Measurements from ENCODE around the gene ZDHHC14. TPM values are rescaled to one million over a fixed set of nuclear protein-coding genes. Genes with fewer than 3 reads are reported as not detected.

Gene ZDHHC14
- total RNA-seq, 3 donors from 2014 or later: 9.1 to 10.5 (median 10.0) TPM

DNA sequence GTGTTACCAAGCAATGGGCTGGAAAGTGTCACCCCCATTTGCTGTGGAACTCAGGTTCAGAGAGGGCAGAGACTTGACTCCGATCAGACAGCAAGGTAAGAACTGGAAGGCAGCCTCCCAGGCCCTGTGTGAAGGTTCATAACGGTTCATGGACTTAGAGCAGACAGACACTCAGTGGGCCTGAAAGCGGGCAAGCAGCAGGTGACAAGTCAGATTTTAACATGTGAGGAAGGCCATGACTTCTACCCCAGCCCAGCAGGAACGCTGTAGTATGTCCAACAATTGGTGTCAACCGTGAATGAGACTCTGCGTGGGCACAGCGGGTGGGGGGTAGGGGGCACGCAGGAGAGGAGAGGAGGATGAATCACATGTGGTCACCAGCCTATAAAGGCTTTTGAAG lies 224.5 kb downstream of the ZDHHC14 start:
- DNase-seq (no peak), ATAC-seq (no peak)
- H3K9me3 ChIP-seq: no peaks in the 10 kb centered on the region
- TF ChIP-seq, protein P1, sequence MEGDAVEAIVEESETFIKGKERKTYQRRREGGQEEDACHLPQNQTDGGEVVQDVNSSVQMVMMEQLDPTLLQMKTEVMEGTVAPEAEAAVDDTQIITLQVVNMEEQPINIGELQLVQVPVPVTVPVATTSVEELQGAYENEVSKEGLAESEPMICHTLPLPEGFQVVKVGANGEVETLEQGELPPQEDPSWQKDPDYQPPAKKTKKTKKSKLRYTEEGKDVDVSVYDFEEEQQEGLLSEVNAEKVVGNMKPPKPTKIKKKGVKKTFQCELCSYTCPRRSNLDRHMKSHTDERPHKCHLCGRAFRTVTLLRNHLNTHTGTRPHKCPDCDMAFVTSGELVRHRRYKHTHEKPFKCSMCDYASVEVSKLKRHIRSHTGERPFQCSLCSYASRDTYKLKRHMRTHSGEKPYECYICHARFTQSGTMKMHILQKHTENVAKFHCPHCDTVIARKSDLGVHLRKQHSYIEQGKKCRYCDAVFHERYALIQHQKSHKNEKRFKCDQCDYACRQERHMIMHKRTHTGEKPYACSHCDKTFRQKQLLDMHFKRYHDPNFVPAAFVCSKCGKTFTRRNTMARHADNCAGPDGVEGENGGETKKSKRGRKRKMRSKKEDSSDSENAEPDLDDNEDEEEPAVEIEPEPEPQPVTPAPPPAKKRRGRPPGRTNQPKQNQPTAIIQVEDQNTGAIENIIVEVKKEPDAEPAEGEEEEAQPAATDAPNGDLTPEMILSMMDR (IDR thresholded peaks at IDR 0.05): no peak
- intact Hi-C loops (cut with DNase I, micrococcal nuclease): no loop called here
- no peaks in the 10 kb centered on the region for H3K36me3 ChIP-seq (ENCODE audit: low read depth)
- H3K4me3 ChIP-seq: no peak overlapping the region
- no peaks in the 10 kb centered on the region for H3K4me1 ChIP-seq (ENCODE audit: low read depth)

DNA sequence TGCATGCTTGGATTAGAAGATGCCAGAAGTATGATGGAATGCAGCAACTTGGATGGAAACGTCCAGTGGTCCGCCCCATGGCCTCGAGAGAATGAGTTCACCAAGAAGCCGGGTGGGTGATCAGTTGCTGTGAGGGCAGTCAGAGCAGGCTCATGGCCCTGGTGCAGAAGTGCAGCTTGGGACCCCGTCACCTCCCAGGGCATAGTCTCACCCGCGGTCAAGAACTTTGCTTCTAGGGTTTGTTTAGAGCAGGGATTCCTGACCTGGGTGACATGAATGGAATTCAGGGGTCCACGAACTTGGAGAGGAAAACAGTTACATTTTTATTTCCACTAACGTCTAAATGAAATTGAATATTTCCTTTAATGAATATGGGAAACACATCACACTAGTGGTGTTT lies 225.5 kb downstream of the ZDHHC14 start:
- H3K4me1 ChIP-seq (ENCODE audit: low read depth): no peaks in the 10 kb centered on the region
- no peak overlapping the region for H3K4me3 ChIP-seq
- intact Hi-C loops (cut with DNase I, micrococcal nuclease): no loop called here
- ATAC-seq (no peak), DNase-seq (no peak)
- TF ChIP-seq, protein P1 (IDR thresholded peaks at IDR 0.05): no peak
- no peaks in the 10 kb centered on the region for H3K9me3 ChIP-seq
- H3K36me3 ChIP-seq (ENCODE audit: low read depth): no peaks in the 10 kb centered on the region

DNA sequence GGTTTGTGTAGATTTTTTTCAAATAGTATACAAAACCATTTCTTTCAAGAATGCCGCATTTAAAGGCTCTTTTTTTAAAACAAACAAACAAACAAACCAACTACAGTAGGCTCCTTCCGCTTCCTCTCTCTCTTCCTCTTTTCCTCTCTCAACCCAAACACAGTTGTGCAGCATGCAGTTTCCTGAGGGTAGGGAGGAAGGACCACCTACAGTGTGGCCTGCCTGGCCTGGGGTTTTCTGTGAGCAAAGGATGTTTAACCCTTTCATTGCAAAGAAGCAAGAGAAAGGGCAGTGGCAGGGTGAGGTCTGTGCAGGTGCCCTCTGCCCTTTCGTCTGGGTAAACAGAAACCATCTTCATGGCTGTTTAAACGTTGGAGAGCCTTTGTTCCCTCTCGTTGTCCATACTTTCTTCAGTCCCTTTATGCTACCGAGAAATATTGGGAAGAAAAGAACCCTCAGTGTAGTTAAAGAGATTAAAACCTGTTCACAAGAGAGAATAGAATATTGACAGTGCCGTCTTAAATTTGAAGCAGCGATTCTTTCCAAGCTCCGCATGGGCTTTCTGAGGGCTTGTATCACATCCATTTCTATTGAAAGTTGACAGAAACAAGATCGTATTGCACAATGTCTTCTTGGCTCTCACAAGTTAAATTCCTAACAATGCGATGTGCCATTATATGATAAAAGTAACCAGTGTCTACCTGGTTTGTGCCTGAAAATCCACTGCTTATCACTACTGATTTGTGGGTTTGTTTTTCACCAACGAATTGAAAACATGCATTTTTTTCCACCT lies 226.5 kb downstream of the ZDHHC14 start:
- intact Hi-C loops (cut with DNase I, micrococcal nuclease): no loop called here
- H3K4me1 ChIP-seq (ENCODE audit: low read depth): no peaks in the 10 kb centered on the region
- H3K36me3 ChIP-seq (ENCODE audit: low read depth): no peaks in the 10 kb centered on the region
- DNase-seq (no peak), ATAC-seq (no peak)
- H3K9me3 ChIP-seq: no peaks in the 10 kb centered on the region
- H3K4me3 ChIP-seq: no peak overlapping the region
- TF ChIP-seq, protein P1 (IDR thresholded peaks at IDR 0.05): no peak

DNA sequence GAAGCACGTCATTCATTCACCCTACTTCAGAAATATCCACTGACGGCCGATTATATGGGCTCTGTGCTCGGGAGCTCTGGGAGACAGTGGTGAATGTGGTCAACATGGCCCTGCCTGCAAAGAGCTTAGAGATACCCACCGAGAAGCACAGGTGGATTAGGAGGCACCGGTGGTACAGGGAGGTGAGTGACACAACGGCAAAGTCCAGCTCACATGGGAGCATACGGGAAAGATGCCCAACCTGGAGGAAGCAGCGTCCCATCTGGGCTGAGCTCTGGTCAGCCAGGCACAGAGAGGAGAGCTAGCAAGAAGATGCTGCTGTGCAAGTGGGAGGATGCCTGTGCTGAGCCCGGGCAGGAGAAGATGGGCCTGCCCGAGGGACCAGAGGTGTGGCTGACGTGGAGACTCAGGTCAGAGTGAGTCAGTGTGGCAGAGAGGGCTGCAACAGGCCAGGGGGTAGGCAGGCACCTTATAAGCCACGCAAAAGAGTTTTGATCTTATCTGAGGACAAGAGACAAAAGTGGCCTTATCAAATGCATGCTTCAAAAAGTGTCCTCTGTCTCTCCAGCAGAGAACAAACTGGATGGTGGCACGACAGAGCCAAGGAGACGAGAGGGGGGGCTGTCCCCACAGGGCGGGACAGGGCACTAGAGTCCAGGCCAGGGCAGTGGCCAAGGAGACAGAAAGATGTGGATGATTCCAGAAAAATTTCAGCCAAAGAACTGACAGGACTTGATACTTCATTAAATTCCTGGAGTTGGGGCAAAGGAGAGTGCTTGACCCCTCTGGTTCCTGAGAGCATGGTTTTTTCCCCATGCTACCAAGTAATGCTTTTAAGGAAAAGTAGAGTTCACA lies 227.5 kb downstream of the ZDHHC14 start:
- Histone ChIP-seq H3K4me3 (no peak overlapping the region), H3K36me3 (ENCODE audit: low read depth) (no peaks in the 10 kb centered on the region), H3K9me3 (no peaks in the 10 kb centered on the region), H3K4me1 (ENCODE audit: low read depth) (peaks cover 2% of the 10 kb centered on the region)
- intact Hi-C loops (cut with DNase I, micrococcal nuclease): no loop called here
- no peak for ATAC-seq
- DNase-seq: no peak
- TF ChIP-seq, protein P1 (IDR thresholded peaks at IDR 0.05): no peak

DNA sequence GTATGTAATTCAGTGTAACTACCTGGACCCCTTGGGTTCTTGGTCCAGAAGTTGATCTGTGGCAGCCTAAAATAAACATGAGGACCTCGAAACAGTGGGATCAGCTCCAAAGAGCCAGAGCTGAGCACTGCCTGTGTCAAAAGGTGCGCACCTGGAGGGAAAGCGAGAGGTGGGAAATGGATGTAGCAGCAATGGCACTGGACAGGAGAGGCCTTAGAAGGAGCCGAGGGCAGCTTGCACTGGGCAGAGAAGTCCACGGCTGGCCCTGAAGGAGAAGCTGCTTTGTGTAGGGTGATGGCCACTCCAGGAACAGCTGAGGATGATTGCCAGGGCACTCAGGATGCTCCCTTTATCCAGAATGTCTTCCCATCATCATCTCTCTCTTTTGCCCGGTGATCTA lies 228.1 kb downstream of the ZDHHC14 start:
- intact Hi-C loops (cut with DNase I, micrococcal nuclease): no loop called here
- TF ChIP-seq, protein P1 (IDR thresholded peaks at IDR 0.05): no peak
- DNase-seq: no peak
- Histone ChIP-seq H3K36me3 (ENCODE audit: low read depth) (no peaks in the 10 kb centered on the region), H3K9me3 (no peaks in the 10 kb centered on the region), H3K4me1 (ENCODE audit: low read depth) (peaks cover 6% of the 10 kb centered on the region), H3K4me3 (no peak overlapping the region)
- ATAC-seq: no peak
